KMS-11 (cell line): ENCODE data around the gene RNF4.

Source experiments
- H2AFZ ChIP-seq: fragments of 200-600 bp; sonication (generic); 2 replicates; pipeline ENCODE4 v1.6.1; 2016; ENCODE audit warnings: antibody characterized with exemption, mixed run types, low read depth
- H3K27ac ChIP-seq: fragments of 200-600 bp; sonication (generic); 2 replicates; pipeline ENCODE4 v1.6.1; 2016; ENCODE audit warnings: mild to moderate bottlenecking, mixed run types
- H3K27me3 ChIP-seq: fragments of 200-600 bp; sonication (generic); 2 replicates; pipeline ENCODE4 v1.6.1; 2017; ENCODE audit warnings: mild to moderate bottlenecking, low read depth, mixed run types, moderate library complexity; ENCODE audit not compliant: insufficient read depth
- H3K36me3 ChIP-seq: fragments of 200-600 bp; sonication (generic); 2 replicates; pipeline ENCODE4 v1.6.1; 2017; ENCODE audit warnings: mild to moderate bottlenecking, mixed run types; ENCODE audit not compliant: insufficient read depth
- H3K4me1 ChIP-seq: fragments of 200-600 bp; sonication (generic); 2 replicates; pipeline ENCODE4 v1.6.1; 2016; ENCODE audit warnings: mild to moderate bottlenecking, low read depth, mixed run types; ENCODE audit not compliant: poor library complexity, severe bottlenecking
- H3K4me2 ChIP-seq: fragments of 200-600 bp; sonication (generic); 2 replicates; pipeline ENCODE4 v1.7.0; 2016; ENCODE audit warnings: mild to moderate bottlenecking, mixed run types
- H3K4me3 ChIP-seq: fragments of 200-600 bp; sonication (generic); IDR thresholded peaks from 2 replicates; pipeline ENCODE4 v1.6.1; 2017; ENCODE audit warnings: low read depth, low read length, mixed read lengths; ENCODE audit not compliant: insufficient read depth
- H3K79me2 ChIP-seq: fragments of 200-600 bp; sonication (generic); 2 replicates; pipeline ENCODE4 v1.6.1; 2016; ENCODE audit warnings: low read depth, mixed run types; ENCODE audit not compliant: insufficient read depth
- H3K9ac ChIP-seq: fragments of 200-600 bp; sonication (generic); 2 replicates; pipeline ENCODE4 v1.6.1; 2016; ENCODE audit warnings: mild to moderate bottlenecking, mixed run types
- H4K20me1 ChIP-seq: fragments of 200-600 bp; sonication (generic); 2 replicates; pipeline ENCODE4 v1.6.1; 2016; ENCODE audit warnings: mild to moderate bottlenecking, mixed run types; ENCODE audit not compliant: insufficient read depth
- TF ChIP-seq, protein P1 (sequence below): fragments of 200-600 bp; sonication (generic); conservative IDR thresholded peaks from 2 replicates; pipeline ENCODE4 v1.6.1; 2017; ENCODE audit warnings: low read depth, mild to moderate bottlenecking, antibody characterized with exemption, low read length, moderate library complexity, mixed read lengths

RNF4 gene

DNA sequence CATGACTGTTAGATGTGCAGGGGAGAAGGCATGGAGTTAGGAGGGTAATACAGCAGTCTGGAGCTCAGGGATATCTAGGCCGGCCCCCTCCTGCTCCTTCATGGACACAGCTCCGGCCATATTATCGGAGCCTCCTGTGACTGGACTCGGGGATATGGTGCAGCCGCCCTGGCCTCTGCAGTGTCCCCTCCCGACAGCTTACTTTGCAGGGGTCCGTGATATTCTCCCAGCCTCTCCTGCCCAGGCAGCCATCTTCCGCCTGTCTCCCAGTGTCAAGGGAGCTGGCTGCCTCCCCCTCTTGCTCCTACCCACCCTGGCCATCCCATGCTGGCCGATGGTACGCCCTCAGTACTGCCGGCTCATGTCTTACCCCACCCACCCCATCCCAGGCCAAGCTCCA, 19.9 kb upstream of the RNF4 start:
- H2AFZ ChIP-seq, result no peak overlapping the region
- H3K27me3 ChIP-seq, result no peaks in the 10 kb centered on the region
- no peak overlapping the region for H3K4me2 ChIP-seq
- no peaks in the 10 kb centered on the region for H3K36me3 ChIP-seq
- no peak overlapping the region for H3K4me3 ChIP-seq
- no peak overlapping the region for H3K27ac ChIP-seq
- TF ChIP-seq, protein P1, sequence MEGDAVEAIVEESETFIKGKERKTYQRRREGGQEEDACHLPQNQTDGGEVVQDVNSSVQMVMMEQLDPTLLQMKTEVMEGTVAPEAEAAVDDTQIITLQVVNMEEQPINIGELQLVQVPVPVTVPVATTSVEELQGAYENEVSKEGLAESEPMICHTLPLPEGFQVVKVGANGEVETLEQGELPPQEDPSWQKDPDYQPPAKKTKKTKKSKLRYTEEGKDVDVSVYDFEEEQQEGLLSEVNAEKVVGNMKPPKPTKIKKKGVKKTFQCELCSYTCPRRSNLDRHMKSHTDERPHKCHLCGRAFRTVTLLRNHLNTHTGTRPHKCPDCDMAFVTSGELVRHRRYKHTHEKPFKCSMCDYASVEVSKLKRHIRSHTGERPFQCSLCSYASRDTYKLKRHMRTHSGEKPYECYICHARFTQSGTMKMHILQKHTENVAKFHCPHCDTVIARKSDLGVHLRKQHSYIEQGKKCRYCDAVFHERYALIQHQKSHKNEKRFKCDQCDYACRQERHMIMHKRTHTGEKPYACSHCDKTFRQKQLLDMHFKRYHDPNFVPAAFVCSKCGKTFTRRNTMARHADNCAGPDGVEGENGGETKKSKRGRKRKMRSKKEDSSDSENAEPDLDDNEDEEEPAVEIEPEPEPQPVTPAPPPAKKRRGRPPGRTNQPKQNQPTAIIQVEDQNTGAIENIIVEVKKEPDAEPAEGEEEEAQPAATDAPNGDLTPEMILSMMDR, result no peak
- H3K79me2 ChIP-seq, result no peaks in the 10 kb centered on the region
- no peaks in the 10 kb centered on the region for H4K20me1 ChIP-seq
- H3K9ac ChIP-seq, result no peak overlapping the region
- H3K4me1 ChIP-seq, result no peaks in the 10 kb centered on the region

DNA sequence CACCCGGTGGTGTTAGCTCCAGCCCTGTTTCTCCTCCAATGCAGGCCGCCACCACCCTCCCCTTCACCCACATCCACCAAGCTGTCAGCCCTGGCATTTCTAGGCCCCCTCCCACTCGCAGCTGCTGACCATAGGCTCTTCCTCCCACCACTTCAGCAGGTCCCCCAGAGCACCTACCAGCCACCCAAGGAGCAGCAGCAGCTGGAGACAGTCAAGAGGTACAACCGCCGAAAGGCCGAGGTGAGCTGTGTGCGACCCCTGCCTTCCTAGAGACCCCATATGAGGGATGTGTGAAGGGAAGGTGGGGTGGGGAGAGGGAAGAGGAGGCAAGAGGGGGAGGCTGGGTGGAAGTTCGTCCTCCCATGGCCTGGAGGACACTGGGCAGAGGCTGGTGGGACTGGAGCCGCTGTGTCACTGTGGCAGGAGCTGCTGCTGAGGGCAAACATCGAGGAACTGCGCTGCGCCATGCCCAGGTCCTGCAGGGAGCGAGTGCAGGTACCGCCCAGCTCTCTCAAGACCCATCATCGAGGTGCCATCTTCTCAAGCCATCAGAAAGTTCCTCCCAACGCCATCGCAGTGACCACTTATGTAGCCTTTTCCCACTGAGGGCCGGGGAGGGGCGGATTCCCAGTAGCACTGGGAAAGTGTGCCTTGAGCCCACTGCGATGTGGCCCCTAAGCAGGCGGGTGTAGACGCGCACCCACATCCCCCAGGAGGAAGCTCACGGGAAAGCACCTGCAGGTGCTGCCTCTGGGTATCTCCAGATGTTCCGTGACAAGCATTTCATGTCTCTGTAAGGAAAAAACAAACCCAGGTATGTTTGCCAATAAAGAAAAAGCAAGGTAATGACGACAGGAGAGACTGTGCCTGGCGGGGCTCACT, 19.2 kb upstream of the RNF4 start:
- Histone ChIP-seq H3K27ac (no peak overlapping the region), H3K9ac (no peak overlapping the region), H3K36me3 (no peaks in the 10 kb centered on the region), H2AFZ (no peak overlapping the region), H3K4me3 (no peak overlapping the region), H4K20me1 (no peaks in the 10 kb centered on the region), H3K4me2 (no peak overlapping the region), H3K79me2 (no peaks in the 10 kb centered on the region), H3K27me3 (no peaks in the 10 kb centered on the region), H3K4me1 (no peaks in the 10 kb centered on the region)
- TF ChIP-seq, protein P1, result no peak

DNA sequence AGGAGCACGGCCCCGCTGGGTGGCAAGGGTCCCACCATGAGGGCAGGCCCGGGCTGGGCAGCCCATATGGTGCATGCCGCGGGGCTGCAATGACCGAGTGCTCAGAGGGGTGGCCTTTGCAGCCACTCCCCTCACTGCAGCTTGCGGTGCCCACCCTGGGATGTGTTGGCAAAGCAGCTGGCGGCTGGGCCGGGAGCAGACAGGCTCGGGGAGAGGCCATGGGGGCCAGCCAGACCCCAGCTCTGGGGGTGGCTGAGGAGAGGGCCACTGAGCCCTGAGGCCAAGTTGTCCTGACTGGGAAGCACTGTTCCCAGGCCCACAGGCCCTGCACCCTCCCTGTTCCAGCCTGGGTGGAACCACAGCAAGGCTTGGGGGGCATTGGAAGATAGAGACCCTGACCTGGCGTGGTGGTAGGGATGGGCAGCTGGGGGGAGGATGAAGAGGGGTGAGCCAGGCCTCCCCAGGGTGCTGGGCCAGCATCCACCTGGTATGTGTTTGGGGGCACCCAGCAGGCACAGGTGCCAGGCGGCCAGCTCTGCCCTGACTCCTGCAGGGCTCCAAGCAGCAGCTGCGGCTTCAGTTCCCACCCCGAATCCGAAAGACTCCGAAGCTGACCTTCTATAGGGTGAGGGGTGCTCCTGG, 18.4 kb upstream of the RNF4 start:
- H3K27me3 ChIP-seq, result no peaks in the 10 kb centered on the region
- TF ChIP-seq, protein P1, result no peak
- H3K9ac ChIP-seq, result no peak overlapping the region
- no peaks in the 10 kb centered on the region for H3K36me3 ChIP-seq
- H2AFZ ChIP-seq, result no peak overlapping the region
- no peaks in the 10 kb centered on the region for H4K20me1 ChIP-seq
- H3K4me2 ChIP-seq, result no peak overlapping the region
- no peaks in the 10 kb centered on the region for H3K79me2 ChIP-seq
- H3K4me1 ChIP-seq, result no peaks in the 10 kb centered on the region
- H3K4me3 ChIP-seq, result no peak overlapping the region
- no peak overlapping the region for H3K27ac ChIP-seq

DNA sequence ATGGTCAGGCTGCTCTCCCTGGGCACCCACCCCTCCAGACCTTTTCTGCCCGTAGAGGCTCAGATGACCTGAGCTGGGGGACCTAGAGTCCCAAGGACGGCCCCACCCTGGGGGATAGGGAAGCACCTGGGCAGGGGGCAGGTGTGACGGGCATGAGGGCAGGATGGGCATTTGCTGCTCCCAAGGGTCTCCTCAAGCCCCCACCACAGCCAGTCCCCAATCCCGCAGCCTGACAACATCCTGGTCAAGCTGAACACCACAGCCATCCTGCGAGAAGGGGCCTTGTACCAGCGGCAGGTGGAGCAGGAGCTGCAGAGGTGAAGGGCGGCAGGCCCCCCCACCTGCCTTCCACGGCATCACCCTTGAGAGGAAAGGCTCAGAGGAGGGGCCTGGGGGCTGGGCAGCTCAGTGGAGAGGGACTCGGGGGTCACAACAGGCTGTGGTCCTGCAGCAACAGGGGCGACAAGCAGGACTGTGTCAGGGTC, 17.8 kb upstream of the RNF4 start:
- no peak overlapping the region for H2AFZ ChIP-seq
- no peaks in the 10 kb centered on the region for H3K79me2 ChIP-seq
- no peaks in the 10 kb centered on the region for H3K27me3 ChIP-seq
- no peak overlapping the region for H3K27ac ChIP-seq
- no peaks in the 10 kb centered on the region for H3K36me3 ChIP-seq
- no peak overlapping the region for H3K9ac ChIP-seq
- TF ChIP-seq, protein P1, result no peak
- no peak overlapping the region for H3K4me2 ChIP-seq
- no peaks in the 10 kb centered on the region for H4K20me1 ChIP-seq
- no peaks in the 10 kb centered on the region for H3K4me1 ChIP-seq
- H3K4me3 ChIP-seq, result no peak overlapping the region
